Muscle layer of duodenum (tissue), 2 donors: ENCODE measurements around the gene YBX1.
"Not testable (repeated sequence)": the region's sequence is repeated elsewhere in the genome, so short reads cannot be mapped to it uniquely, and the experiment has no call there.

Experiments used
- H3K27ac ChIP-seq: one replicate; pipeline ENCODE4 v1.7.0; 2013; ENCODE audit warnings: mild to moderate bottlenecking, low read length
- H3K27me3 ChIP-seq: one replicate; pipeline ENCODE4 v1.7.0; 2013; ENCODE audit warnings: low read depth, mild to moderate bottlenecking, control low read depth, low read length
- H3K36me3 ChIP-seq, 2 donors: one replicate each; pipeline ENCODE4 v1.7.0; 2013; ENCODE audit warnings: low read length in 2 of 2, control low read depth in 1 of 2, mild to moderate bottlenecking in 1 of 2; ENCODE audit not compliant: insufficient read depth in 2 of 2, control insufficient read depth in 1 of 2
- H3K4me1 ChIP-seq, 2 donors: one replicate each; pipeline ENCODE4 v1.7.0; 2013; ENCODE audit warnings: low read length in 2 of 2, mild to moderate bottlenecking in 2 of 2, control low read depth in 1 of 2, moderate library complexity in 1 of 2; ENCODE audit not compliant: insufficient read depth in 2 of 2, control insufficient read depth in 1 of 2
- H3K4me3 ChIP-seq, 2 donors: one replicate each; pipeline ENCODE4 v1.7.0; 2013; ENCODE audit warnings: low read length in 2 of 2, low read depth in 1 of 2, mild to moderate bottlenecking in 1 of 2
- H3K9me3 ChIP-seq, 2 donors: one replicate each; pipeline ENCODE4 v1.7.0; 2013; ENCODE audit warnings: low read length in 2 of 2, control low read depth in 1 of 2, mild to moderate bottlenecking in 1 of 2; ENCODE audit not compliant: control insufficient read depth in 1 of 2
- donor health status: healthy.

The YBX1 gene

DNA sequence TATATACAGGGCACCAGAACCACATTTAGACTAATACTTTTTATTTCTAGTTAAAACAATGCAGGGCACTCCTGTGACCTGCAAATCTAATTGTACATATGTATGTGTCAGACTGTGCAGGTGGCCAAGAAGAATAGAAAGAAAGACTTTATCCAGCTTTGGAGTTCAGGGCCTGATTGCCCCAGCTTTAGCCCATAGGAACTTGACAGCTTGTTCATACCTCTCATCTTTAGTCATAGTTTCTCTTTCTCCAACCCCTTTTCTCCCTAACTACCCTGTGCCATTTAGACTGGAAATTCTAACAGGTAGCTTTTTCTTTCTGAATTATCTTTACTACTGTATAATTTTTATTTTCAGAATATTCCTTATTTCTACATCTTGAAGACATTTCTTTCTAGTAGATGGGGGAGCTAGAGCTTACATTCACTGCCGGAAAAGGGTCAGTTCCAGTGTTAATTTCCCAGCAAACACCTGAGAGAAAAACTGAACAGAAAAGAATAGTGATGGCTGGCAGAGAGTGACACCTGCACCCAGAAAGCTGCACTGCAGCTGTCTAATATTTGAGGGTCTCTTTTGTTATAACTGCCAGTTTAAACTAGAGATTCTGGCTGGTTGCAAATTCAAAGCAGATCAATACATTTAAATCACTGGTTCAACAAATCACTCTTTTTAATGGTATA lies 8.4 kb downstream of the YBX1 start:
- peaks cover 6 to 56% of the 10 kb centered on the region in 2 donors for H3K4me1 ChIP-seq

DNA sequence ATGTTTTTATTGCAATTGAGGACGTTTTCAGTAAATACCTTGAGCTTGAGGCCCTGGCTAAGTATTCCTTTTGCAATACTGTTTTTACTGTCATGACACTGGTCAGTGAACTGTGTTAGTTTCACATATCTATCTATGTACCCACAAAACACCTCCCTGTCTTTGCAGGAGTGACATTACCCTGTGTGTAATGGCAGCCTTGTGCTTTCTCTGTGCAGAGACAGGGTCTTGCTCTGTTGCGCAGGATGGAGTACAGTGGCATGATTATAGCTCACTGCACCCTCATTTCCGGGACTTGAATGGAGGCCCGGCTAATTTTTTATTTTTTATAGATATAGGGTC lies 8.9 kb downstream of the YBX1 start:
- Histone ChIP-seq H3K4me3 (no peak overlapping the region), H3K27me3 (no peaks in the 10 kb centered on the region), H3K4me1 (peaks cover 6 to 51% of the 10 kb centered on the region in 2 donors), H3K9me3 (no peaks in the 10 kb centered on the region), H3K36me3 (peaks cover 5 to 12% of the 10 kb centered on the region in 2 donors), H3K27ac (no peak overlapping the region)

More for the DNA sequence above, 8.4 kb downstream of the YBX1 start:
- no peaks in the 10 kb centered on the region for H3K27me3 ChIP-seq
- H3K9me3 ChIP-seq = no peaks in the 10 kb centered on the region
- H3K36me3 ChIP-seq = peaks cover 5 to 7% of the 10 kb centered on the region in 2 donors
- H3K4me3 ChIP-seq = no peak overlapping the region
- no peak overlapping the region for H3K27ac ChIP-seq

DNA sequence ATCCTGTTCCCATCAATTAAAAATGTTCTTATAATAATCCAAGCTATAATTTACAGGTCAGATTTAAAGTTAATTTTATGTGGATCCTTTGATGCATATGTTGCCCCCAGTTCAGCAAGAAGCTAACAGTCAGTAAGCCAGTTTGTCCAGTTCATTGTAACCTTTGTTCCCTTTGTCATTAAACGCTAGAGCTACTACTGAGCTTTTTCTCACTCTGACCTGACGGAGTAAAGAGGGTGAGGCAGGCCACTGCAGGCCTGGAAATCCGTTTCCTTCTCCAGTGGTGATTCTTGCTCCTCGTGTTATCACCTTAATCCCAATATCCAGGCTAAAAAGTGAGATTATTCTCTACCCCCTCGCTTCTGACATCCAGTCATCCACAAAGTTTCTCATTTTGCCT lies 10.2 kb downstream of the YBX1 start:
- Histone ChIP-seq H3K36me3 (peaks cover 19 to 21% of the 10 kb centered on the region in 2 donors), H3K4me3 (no peak overlapping the region), H3K4me1 (peaks cover 0 to 41% of the 10 kb centered on the region in 2 donors), H3K9me3 (no peaks in the 10 kb centered on the region), H3K27me3 (no peaks in the 10 kb centered on the region), H3K27ac (peak overlapping the region; percentile 64)

DNA sequence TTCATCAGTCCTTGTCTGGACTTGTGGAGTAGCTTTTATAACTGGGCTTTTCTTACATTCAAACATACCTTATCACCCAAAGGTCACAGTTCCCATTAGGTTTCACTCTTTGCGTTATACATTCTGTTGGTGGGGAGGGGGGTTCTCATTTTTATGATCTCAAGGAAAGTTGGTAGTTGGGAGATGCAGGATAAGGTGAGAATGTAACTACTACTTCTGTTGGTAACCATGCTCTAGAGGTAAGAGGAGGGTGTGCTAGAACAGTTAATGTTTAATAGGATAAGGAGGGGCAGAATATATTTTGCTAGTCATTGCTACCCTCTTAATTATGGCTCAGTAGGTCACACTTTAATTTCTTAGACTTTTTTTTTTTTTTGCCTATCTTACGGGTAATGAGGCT lies 10.7 kb downstream of the YBX1 start:
- H3K9me3 ChIP-seq = no peaks in the 10 kb centered on the region
- H3K4me1 ChIP-seq = peaks cover 0 to 36% of the 10 kb centered on the region in 2 donors
- no peak overlapping the region for H3K4me3 ChIP-seq
- H3K27me3 ChIP-seq = no peaks in the 10 kb centered on the region
- H3K36me3 ChIP-seq = peaks cover 23 to 25% of the 10 kb centered on the region in 2 donors
- H3K27ac ChIP-seq = peak overlapping the region; percentile 64

DNA sequence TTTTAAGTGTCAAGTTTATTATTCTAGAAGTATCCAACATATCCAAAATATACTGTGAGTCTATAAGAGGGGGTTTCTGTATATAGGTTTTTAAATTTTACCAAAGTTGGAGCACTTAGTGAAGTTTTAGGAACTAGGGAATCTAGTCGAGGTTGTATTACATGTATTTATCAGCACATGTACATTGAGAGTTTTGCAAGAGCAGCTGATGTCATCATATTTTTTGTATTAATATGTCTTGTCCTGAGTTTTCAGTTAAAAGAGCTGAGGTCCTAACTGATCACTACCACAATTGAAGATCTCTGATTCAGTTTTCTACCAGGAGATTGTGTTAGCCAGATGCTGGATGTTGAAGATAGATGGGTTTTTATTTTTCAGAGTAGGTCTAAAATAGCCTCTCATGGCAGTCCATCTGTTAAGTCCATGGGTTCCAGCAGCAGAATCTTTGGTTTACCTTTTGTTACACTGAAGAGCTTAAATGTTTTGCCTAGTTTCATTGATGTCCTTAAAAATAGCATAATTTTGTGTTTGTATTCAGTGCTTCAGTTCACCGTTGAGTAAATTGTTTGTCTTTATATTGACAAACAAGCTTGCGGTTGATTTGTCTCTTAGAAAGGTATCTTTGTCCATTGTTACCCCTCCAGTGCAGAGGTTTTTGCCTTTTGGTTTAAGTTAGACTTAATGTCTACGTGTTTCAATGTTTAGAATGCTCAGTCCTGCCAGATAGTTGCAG lies 16.0 kb downstream of the YBX1 start:
- no peak overlapping the region for H3K27ac ChIP-seq
- peaks cover 0 to 3% of the 10 kb centered on the region in 2 donors for H3K4me1 ChIP-seq
- H3K4me3 ChIP-seq = no peak overlapping the region
- peaks cover 63 to 68% of the 10 kb centered on the region in 2 donors for H3K36me3 ChIP-seq
- no peaks in the 10 kb centered on the region for H3K27me3 ChIP-seq
- no peaks in the 10 kb centered on the region for H3K9me3 ChIP-seq

DNA sequence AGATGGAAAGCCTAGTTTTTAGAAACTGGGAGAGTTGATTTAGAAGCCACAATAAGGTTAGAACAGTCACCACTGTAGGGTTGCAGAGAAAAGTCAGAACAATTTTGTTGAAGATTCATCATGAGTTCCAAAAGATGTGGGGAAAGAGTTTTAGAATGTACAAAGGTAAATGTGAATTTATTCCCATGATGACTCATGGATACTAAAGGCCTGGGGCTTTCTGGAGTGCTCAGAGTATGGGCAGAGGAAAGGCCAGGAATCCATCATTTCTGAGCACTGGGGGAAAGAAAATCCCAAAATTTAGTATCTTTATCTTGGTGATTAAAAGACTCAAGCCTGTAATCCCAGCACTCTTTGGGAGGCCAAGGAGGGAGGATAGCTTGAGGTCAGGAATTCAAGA lies 17.8 kb downstream of the YBX1 start:
- no peaks in the 10 kb centered on the region for H3K4me1 ChIP-seq
- peaks cover 74 to 79% of the 10 kb centered on the region in 2 donors for H3K36me3 ChIP-seq
- no peaks in the 10 kb centered on the region for H3K9me3 ChIP-seq
- H3K27me3 ChIP-seq = no peaks in the 10 kb centered on the region
- H3K4me3 ChIP-seq = no peak overlapping the region
- H3K27ac ChIP-seq = no peak overlapping the region

DNA sequence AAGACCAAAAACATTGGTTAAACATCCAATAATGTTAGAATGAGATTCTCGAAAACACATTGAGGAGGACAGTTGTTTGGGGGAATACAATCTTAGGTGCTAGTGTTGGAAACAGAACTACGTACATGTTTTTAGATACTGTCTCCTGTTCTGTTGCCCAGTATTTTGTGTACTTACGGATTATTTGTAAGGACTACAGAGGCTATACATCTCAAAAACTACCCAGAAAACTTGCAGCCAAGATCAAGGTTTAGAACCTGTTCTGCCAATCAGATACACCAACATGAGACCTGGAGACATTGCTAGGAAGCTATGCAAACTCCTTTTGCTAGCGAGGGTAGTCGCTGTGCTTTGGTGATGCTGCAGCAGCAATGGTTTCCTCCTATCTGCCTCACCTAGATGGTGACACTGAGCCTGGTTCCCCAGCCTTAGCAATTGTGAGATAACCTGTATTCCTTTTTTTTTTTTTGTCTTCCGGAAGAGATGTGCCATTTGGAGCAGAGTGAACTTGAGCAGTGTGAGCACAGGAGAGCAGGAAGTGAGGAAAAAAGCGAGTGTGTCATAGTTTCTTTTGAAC lies 21.8 kb downstream of the YBX1 start:
- no peaks in the 10 kb centered on the region for H3K4me1 ChIP-seq
- peaks cover 53 to 79% of the 10 kb centered on the region in 2 donors for H3K36me3 ChIP-seq
- H3K27ac ChIP-seq = no peak overlapping the region
- H3K27me3 ChIP-seq = no peaks in the 10 kb centered on the region
- H3K9me3 ChIP-seq = no peaks in the 10 kb centered on the region
- H3K4me3 ChIP-seq = no peak overlapping the region

DNA sequence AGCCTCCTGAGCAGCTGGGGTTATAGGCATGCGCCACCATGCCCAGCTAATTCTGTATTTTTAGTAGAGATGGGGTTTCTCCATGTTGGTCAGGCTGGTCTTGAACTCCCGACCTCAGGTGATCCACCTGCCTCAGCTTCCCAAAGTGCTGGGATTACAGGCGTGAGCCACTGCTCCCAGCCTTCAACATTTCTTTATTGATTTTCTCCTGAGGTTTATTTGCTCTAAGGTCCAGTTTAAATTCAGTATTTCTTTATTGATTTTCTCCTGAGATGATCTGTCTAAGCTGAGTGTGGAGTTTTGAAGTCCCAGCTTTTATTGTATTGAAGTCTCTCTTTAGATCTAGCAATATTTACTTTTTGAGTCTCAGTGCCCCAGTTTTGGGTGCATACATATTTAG lies 30.6 kb downstream of the YBX1 start:
- not testable (repeated sequence) for H3K27ac ChIP-seq, H3K4me3 ChIP-seq, H3K9me3 ChIP-seq, H3K27me3 ChIP-seq, H3K4me1 ChIP-seq
- H3K36me3 ChIP-seq = peaks cover 0 to 33% of the 10 kb centered on the region in 2 donors

DNA sequence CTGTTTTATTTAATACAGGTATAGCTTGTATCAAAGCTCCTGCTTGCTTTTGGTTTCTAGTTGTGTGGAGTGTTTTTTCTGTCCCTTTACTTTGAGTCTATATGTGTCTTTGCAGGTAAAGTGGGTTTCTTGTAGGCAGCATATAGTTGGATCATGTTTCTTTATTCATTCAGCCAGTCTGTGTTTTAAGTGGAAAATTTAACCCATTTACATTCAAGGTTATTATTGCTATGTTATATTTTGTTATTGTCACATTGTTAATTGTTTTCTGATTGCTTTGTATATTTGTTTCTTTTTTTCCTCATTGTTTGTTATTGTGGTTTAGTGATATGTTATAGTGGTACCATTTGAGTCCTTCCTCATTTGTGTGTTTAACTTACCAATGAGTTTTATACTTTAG lies 31.1 kb downstream of the YBX1 start:
- peaks cover 0 to 32% of the 10 kb centered on the region in 2 donors for H3K36me3 ChIP-seq
- H3K27ac ChIP-seq = no peak overlapping the region
- H3K27me3 ChIP-seq = no peaks in the 10 kb centered on the region
- H3K4me3 ChIP-seq = no peak overlapping the region
- no peaks in the 10 kb centered on the region for H3K4me1 ChIP-seq
- peaks cover 4 to 7% of the 10 kb centered on the region in 2 donors for H3K9me3 ChIP-seq

DNA sequence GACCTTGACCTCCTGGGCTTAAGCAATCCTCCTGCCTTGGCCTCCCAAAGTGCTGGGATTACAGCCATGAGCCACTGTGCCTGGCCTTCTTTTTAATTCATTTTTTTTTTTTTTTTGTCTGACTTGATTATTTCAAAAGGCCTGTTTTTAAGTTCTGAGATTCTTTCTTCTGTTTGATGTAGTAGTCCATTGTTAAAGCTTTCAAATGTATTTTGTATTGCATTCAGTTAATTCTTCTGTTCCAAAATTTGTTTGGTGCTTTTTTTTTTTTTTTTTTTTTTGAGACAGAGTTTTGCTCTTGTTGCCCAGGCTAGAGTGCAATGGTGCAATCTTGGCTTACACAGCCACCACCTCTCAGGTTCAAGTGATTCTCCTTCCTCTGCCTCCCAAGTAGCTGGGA lies 32.2 kb downstream of the YBX1 start:
- not testable (repeated sequence) for H3K4me3 ChIP-seq, H3K27me3 ChIP-seq, H3K27ac ChIP-seq, H3K9me3 ChIP-seq, H3K4me1 ChIP-seq
- H3K36me3 ChIP-seq = peaks cover 0 to 28% of the 10 kb centered on the region in 2 donors

DNA sequence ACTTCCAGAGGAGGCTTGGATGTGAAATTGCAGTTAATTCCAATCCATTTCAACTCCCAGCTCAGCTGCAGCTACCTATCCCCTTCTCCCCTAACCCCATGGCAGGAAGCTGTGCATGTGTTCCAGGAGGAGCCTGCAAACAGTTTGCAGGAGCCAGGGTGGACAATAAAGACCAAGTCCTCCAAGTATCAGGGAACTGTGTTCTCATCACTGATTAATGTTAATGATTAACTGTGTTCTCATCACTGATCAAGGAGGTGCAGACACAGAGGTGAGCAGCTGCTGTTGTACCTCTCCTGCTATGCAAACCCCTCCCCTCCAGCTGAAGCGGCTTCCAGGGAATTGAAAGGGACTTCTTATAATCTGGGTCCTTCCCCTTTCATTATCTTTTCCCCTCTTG lies 38.6 kb downstream of the YBX1 start:
- Histone ChIP-seq H3K27me3 (no peaks in the 10 kb centered on the region), H3K4me1 (no peaks in the 10 kb centered on the region), H3K4me3 (no peak overlapping the region), H3K27ac (no peak overlapping the region), H3K36me3 (peaks cover 0 to 5% of the 10 kb centered on the region in 2 donors), H3K9me3 (no peaks in the 10 kb centered on the region)
